Activated naive CD8-positive, alpha-beta T cell (primary cell): ENCODE data around the gene SCAMP4.

Source experiments
- H3K27ac Mint-ChIP-seq: one replicate; pipeline ENCODE4 v1.8.0; 2021; ENCODE audit warnings: mixed read lengths
- H3K27me3 Mint-ChIP-seq: one replicate; pipeline ENCODE4 v1.8.0; 2021; ENCODE audit warnings: mixed read lengths
- H3K36me3 Mint-ChIP-seq: one replicate; pipeline ENCODE4 v1.8.0; 2021; ENCODE audit warnings: mixed read lengths
- H3K4me1 Mint-ChIP-seq: one replicate; pipeline ENCODE4 v1.8.0; 2021; ENCODE audit warnings: low read depth, mixed read lengths
- H3K4me3 Mint-ChIP-seq: one replicate; pipeline ENCODE4 v1.8.0; 2021; ENCODE audit warnings: mild to moderate bottlenecking, mixed read lengths
- H3K9me3 Mint-ChIP-seq: one replicate; pipeline ENCODE4 v1.8.0; 2021; ENCODE audit warnings: low read depth, mixed read lengths

The SCAMP4 gene, protein sequence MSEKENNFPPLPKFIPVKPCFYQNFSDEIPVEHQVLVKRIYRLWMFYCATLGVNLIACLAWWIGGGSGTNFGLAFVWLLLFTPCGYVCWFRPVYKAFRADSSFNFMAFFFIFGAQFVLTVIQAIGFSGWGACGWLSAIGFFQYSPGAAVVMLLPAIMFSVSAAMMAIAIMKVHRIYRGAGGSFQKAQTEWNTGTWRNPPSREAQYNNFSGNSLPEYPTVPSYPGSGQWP

DNA sequence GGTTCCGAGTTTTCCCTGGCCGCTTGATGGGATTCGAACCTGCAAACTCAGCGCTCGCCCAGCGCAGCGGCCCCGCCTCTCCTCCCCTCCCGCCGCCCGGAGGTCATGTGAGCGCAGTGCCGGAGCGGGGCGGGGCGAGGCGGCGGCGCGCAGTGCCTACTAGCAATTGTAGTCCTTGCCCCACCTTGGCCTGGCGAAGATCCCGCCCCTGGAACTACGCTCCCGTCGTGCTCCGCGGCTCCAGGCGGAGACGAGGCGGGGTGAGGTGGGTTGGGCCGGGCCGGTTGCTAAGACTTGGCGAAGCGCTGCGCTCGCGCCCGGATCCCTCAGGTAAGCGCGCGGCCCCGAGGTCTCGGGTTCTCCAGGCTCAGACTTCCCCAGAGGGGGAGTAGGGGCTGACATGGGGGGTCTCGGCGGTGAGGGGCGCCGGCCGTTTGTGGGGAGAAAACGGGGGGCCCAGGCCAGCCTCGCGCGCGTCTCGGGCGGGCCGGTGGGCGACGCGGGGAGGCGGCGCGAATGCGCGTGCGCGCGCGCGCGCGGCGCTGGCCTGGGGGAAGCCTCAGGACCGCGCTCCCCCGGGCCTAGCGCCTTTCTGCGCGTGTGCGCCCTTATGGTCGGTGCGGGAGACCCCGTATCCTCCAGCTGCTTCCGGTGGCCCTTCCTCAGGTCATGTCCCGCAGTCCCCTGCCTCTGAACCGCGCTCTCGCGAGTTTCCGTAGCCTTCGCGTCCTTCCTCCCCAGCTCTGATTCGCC is at the start of gene SCAMP4, which contains the start of gene ADAT3:
Gene SCAMP4, plus strand, starts transcription at position 290 of the 753 bp plus-strand sequence. CDS start 9,621 bp downstream, outside the sequence.
Gene ADAT3, plus strand, starts transcription at position 290 of the 753 bp plus-strand sequence. CDS start 6,649 bp downstream, outside the sequence.
- Mint-ChIP-seq H3K27me3 (no peaks in the 10 kb centered on the region), H3K27ac (peak within 1 kb of the TSS; percentile 84), H3K4me3 (peak within 1 kb of the TSS; percentile 92), H3K36me3 (no peaks in the 10 kb centered on the region), H3K4me1 (peaks cover 39% of the 10 kb centered on the region), H3K9me3 (no peaks in the 10 kb centered on the region)

DNA sequence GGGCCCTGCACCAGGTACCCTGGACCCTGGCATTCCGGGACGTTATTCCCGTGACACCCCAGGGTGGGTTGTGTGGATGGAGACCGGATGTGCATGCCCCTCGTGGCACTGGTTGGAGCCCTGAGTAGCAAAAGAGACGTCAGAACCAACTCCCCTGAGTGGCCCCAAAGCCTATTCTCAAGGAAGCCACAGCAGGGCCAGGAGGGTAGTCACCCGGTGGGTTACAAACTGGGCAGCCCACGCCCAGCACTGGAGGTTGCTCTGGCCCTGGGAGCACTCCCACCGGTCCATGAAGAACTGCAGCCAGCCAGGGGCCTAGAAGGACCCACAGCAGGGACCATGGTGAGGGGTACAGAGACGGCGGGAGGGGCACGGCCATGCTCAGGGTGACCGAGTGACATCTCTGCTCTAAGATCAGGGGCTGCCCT is 49.4 kb upstream of the SCAMP4 start:
- H3K4me3 Mint-ChIP-seq = peak overlapping the region; percentile 80

DNA sequence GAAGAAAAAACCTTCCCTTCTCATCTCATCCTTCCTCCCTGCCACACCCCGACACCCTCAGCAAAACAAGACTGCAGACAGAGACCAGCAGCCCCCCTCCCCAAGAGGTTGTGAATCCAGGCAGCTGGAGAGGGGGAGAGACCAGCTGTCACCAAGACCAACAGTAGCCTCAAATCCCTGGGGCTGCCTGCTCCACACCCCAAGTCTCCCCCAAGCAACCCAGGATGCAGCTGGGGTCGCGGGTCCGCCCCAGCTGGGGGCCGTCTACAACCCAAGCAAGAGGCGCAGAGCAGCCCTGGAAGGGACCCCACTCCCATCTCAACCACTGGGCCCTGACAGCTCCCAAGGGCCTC is 48.9 kb upstream of the SCAMP4 start:
- Mint-ChIP-seq H3K27me3 (no peaks in the 10 kb centered on the region), H3K4me3 (peak overlapping the region; percentile 80), H3K4me1 (peaks cover 44% of the 10 kb centered on the region), H3K27ac (peak overlapping the region; percentile 73), H3K36me3 (no peaks in the 10 kb centered on the region), H3K9me3 (no peaks in the 10 kb centered on the region)

More for the DNA sequence above, 49.4 kb upstream of the SCAMP4 start:
- H3K9me3 Mint-ChIP-seq = no peaks in the 10 kb centered on the region
- no peaks in the 10 kb centered on the region for H3K36me3 Mint-ChIP-seq
- no peaks in the 10 kb centered on the region for H3K27me3 Mint-ChIP-seq
- H3K4me1 Mint-ChIP-seq = peaks cover 47% of the 10 kb centered on the region
- peak overlapping the region; percentile 73 for H3K27ac Mint-ChIP-seq

DNA sequence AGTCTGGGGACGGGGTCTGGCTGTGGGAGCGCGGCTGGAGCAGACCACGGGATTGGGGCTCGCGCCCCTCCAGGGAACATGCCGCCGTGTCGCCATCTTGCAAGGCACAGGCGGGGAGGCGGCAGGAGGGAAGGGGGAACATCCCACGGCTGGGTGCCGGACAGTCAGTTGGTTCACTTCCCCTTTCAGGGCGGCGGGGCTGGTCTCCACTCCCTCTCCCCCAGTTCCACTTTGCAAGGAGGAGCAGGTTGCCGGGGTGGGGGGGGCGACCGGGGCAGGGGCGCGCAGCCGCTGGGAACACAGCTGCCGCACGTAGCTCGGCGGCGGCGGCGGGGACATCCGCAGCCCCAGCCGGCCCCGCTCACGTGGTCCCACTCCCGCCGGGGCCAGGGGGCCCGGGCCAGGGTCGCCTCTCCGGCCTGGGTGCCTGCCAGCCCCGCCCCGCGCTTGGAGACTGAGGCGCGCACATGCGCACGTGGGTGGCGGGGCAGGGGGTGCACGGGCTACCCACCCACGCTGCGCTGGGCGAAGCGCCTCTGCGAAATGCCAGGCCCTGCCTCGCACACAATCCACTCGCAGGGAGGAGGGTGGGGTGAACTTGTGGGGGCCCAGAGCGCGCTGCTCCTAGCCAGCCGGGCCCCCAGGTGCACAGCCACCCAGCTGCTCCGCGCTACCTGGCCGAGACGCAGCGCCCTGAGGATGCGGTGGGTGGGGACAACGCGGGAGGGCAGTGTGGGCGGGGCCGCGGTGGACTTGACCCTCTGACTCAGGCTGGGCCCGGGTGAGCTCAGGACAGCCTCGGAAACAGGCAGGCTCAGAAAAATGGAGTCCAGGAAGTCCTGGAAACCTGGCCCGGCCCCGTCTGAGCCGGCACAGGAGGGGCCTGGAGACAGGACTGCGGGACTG is 48.2 kb upstream of the SCAMP4 start:
- no peaks in the 10 kb centered on the region for H3K36me3 Mint-ChIP-seq
- H3K27ac Mint-ChIP-seq = peak overlapping the region; percentile 3
- peaks cover 47% of the 10 kb centered on the region for H3K4me1 Mint-ChIP-seq
- no peaks in the 10 kb centered on the region for H3K27me3 Mint-ChIP-seq
- no peaks in the 10 kb centered on the region for H3K9me3 Mint-ChIP-seq
- H3K4me3 Mint-ChIP-seq = peak overlapping the region; percentile 80

DNA sequence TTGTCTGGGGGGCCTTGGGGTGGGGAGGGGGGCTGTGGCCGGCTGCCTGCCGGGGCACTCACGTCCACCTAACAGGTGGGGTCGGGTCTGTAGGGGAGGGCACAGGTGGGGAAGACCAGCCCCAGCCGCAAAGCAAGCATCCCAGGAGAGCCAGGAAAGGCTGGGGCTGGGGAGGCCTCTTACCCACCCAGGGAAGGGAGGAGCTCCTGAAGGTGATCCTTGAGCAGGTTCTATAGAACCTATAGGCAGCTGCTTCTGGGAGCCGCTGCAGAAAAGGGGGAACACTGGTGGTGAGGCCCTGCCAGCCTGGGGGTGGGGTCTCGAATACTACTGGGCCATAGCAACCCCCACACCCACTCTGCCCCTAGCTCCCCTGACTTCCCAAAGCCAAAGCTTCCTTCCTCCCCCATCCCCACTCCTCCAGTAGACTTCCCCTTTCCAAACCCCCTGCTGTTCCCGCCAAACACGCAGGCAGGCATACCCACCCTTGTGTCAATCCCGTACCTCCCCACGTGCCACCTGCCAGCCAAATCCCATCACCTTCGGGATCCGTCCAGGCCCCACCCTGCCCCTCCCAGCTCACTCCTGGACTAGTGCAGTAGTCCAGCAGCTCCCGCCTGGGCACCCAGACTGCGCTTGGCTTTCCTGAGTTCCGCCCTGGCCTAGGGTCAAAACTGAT is 47.4 kb upstream of the SCAMP4 start:
- Mint-ChIP-seq H3K9me3 (no peaks in the 10 kb centered on the region), H3K36me3 (no peaks in the 10 kb centered on the region), H3K27ac (peak overlapping the region; percentile 64), H3K4me1 (peaks cover 45% of the 10 kb centered on the region), H3K27me3 (no peaks in the 10 kb centered on the region), H3K4me3 (peak overlapping the region; percentile 76)

DNA sequence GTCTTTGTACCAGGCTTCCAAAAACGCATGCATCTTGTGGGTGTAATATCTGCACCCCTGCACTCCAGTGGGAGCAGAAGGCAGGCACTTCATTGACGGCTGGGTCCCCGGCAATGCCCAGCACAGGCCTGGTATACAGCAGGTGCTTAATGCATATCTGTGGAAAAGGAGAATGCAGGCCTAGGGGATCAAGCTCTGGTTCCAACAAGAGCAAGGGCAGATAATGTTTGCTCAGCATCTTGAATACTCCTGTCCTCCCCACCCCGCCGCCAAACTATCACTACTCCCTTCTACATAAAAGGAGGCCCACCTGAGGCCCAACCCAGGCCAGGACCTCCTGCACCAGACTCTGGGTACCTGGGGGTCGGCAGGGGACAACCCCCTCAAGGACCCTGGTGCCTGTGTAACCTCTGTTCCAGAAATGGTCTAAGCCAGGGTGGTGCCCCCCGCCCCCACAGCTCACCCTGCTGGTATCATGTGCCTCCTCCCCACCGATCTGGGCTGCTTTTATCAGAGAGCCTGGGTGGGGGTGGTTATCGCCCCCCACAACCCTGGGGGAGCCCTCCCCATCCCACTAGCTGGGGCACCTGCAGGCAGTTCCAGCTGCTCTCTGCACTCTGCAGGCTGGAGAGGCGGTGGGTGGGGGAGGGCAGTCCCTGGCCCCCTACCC is 46.7 kb upstream of the SCAMP4 start:
- no peak overlapping the region for H3K27ac Mint-ChIP-seq
- H3K4me3 Mint-ChIP-seq = peak overlapping the region; percentile 63
- no peaks in the 10 kb centered on the region for H3K27me3 Mint-ChIP-seq
- no peaks in the 10 kb centered on the region for H3K36me3 Mint-ChIP-seq
- peaks cover 40% of the 10 kb centered on the region for H3K4me1 Mint-ChIP-seq
- no peaks in the 10 kb centered on the region for H3K9me3 Mint-ChIP-seq

DNA sequence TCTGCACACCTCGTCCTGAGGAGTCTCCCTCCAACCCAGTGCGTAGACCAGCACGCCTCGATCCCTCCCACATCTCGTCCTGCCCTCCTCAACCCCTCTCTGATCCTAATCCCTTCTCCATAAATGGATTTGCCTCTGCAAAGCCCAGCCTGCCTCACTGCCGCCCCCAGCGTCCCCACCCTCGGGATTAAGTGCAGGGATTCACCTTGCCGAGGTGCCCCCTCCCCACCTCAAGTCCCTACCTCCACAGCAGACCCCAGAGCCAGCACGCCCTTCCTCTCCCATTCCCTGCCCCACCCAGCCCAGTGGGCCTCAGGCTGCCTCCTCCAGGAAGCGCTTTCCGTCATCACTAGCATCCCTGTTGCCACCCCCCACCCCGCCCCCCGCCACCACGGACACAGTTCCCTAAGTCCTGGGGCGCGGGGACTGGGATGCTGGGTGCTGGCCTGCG is 45.8 kb upstream of the SCAMP4 start:
- Mint-ChIP-seq H3K9me3 (no peaks in the 10 kb centered on the region), H3K4me1 (peaks cover 39% of the 10 kb centered on the region), H3K27ac (peak overlapping the region; percentile 61), H3K4me3 (peak overlapping the region; percentile 59), H3K36me3 (no peaks in the 10 kb centered on the region), H3K27me3 (no peaks in the 10 kb centered on the region)

DNA sequence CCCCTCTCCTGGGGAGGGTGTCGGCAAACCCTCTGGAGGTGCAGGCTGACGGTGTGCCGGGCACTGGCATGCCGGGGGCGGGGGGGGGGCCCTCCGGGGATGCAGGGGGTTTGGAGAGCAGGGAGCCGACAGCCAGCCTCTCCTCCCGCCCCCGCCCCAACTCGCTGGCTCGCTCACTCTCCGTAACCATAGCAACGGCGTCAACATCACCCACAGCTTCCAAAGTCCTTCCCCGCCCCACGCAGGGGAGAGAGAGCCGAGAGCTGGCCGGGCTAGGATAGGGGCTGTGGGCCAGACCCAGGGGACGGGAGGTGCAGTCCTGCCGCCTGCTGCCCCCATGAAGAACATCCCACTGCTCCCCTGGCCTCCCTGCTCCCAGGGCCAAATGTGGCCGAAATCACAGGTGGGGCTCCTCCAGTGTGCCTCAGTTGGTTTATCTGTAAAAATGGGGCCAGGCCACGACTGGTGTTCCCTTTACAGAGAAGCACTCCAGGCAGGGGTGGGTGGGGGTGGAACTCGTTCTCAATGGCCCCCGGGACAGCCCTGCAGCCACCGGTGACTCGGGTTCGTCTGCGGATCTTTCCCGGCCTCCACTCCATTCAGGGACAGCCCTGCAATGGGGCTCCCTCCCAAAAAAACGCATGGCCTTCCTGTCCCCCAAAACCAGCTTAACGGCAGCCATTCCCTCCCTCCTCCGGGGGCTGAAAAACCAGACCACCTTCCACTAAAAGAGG is 45.0 kb upstream of the SCAMP4 start:
- Mint-ChIP-seq H3K4me3 (peak overlapping the region; percentile 94), H3K27ac (no peak overlapping the region), H3K27me3 (no peaks in the 10 kb centered on the region), H3K36me3 (no peaks in the 10 kb centered on the region), H3K9me3 (no peaks in the 10 kb centered on the region), H3K4me1 (peaks cover 35% of the 10 kb centered on the region)

DNA sequence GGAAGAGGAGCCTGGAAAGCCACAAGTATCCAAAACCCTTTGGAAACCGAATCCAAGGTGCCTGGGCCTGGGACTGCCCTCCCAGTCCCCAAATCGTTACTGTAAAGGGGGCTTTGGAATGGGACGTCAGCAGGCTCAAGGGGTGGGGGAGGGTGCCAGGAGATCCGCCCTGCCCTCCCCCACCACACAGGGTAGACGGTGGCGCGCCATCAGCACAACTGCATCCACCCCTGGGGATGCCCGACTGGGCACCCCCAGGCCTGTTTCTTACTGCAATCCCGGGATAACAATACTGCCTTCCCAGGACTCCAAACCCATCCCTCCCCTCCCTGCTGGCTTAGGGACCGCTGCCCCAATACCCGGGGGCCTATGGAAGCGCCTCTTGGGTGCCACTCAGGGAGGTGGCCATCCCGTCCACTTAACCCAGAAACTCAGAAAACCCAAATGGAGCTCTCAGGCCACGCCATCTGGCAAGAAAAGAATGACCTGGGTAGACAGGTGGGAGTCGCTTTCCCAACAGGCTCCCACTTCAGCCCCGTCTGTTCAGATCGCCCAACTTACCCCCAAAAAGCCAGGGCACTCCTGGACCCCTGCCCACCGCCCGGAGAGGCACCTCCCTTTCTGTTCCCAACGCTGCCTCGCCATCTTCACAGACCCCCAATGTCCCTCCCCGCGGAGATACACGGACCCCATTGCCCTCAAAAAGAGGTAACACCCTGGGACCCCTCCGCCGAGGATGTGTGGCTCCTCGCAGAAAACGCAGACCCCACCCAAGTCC is 44.2 kb upstream of the SCAMP4 start:
- peak overlapping the region; percentile 54 for H3K27ac Mint-ChIP-seq

DNA sequence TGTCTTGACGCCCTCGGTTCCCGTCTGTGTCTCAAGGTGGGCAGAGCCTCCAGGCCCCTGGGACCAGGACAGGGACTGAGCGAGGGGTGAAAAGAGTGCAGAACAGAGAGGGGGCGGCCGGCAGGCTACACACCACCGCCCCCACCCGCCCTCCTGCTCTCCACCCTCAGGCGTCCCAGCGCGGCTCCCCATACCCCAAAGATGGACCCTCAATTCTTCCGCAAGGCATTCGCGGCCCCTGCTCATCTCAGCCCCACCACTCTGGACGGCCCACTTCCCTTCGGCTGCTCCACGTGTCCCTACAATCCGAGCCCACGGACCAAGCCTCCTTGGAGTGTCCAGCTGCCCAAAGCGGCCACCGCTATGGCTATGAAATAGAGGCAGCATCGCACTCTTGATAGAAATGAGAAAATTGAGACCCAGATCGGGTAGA is 43.6 kb upstream of the SCAMP4 start:
- H3K4me3 Mint-ChIP-seq = peak overlapping the region; percentile 94
- peaks cover 29% of the 10 kb centered on the region for H3K4me1 Mint-ChIP-seq
- no peaks in the 10 kb centered on the region for H3K27me3 Mint-ChIP-seq
- H3K27ac Mint-ChIP-seq = peak overlapping the region; percentile 59
- H3K9me3 Mint-ChIP-seq = no peaks in the 10 kb centered on the region
- no peaks in the 10 kb centered on the region for H3K36me3 Mint-ChIP-seq

More for the DNA sequence above, 44.2 kb upstream of the SCAMP4 start:
- Mint-ChIP-seq H3K4me3 (peak overlapping the region; percentile 94), H3K36me3 (no peaks in the 10 kb centered on the region), H3K9me3 (no peaks in the 10 kb centered on the region), H3K4me1 (peaks cover 31% of the 10 kb centered on the region), H3K27me3 (no peaks in the 10 kb centered on the region)

DNA sequence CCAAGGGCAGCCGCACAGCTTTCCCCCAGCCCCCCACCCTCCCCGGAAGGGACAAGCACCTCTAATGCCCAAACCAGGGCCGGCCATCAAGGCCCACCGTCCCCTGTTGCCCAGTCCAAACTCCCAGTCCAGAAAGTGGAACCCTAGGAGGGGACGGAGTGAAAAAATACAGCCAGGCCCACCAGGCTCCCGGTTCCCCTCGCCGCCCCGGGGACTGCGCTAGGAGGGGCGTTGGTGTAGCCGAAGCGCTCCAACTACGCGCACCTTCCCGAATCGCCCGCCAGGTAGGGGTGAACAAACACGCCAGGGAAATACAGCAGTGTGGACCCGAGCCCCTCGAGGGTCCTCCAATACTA is 43.2 kb upstream of the SCAMP4 start:
- Mint-ChIP-seq H3K4me1 (peaks cover 29% of the 10 kb centered on the region), H3K9me3 (no peaks in the 10 kb centered on the region)

DNA sequence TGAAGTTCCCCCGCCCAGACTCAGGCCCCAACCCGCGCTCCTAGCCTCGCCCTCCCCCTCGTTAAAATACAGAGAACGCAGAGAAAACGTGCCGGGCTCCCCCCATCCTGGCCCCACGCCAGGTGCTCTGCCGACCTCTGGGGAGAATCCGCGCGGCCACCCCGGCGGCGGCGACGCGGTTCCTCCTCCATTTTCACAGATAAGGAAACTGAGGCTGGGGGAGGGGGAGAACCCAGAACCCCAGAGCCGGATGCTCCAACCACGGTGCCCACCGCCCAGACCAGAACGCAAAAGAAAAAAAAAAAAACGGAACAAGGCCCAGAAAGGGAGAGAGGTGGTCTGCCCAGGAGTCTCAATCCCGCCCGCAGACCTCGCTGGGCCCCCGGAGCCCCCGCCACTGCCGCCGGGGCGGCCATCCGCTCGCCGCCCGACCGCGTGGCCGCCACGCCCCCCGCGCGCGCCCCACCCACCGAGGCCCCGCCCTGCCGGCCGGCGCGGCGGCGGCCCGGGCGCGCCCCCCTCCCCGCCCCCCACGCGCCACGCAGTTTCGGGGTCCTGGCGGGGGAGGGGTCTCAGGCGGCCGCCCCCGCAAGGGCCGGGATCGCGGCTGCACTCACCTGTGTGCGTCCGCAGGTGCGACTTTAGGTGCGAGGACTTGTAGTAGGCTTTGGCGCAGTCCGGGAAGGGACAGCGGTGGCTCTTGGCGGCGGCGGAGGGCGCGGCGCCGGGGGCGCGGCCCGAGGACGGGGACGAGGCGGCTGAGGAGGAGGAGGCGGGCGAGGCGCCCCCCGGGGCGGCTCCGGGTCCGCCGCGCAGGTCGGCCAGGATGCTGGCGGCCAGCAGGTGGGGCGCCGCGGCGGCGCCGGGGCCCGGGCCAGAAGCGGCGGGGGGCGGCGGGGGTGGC is 42.5 kb upstream of the SCAMP4 start:
- no peaks in the 10 kb centered on the region for H3K36me3 Mint-ChIP-seq

More for the DNA sequence above, 43.2 kb upstream of the SCAMP4 start:
- no peaks in the 10 kb centered on the region for H3K27me3 Mint-ChIP-seq
- peak overlapping the region; percentile 94 for H3K27ac Mint-ChIP-seq
- H3K4me3 Mint-ChIP-seq = peak overlapping the region; percentile 94
- H3K36me3 Mint-ChIP-seq = no peaks in the 10 kb centered on the region

More for the DNA sequence above, 42.5 kb upstream of the SCAMP4 start:
- H3K4me3 Mint-ChIP-seq = peak overlapping the region; percentile 94
- H3K27me3 Mint-ChIP-seq = no peaks in the 10 kb centered on the region
- H3K27ac Mint-ChIP-seq = peak overlapping the region; percentile 94
- peaks cover 27% of the 10 kb centered on the region for H3K4me1 Mint-ChIP-seq
- no peaks in the 10 kb centered on the region for H3K9me3 Mint-ChIP-seq
